H1 (cell line): Measurements from ENCODE around the gene ABL1. TPM values are rescaled to one million over a fixed set of nuclear protein-coding genes. Genes with fewer than 3 reads are reported as not detected.

Experiments
- CTCF ChIA-PET: fragments of 300-600 bp; sonication (Branson Sonifier 250); formaldehyde crosslinking; loops from one replicate; lab custom pipeline; 2021; ENCODE audit not compliant: partially characterized antibody; lab: Charles Lee
- POLR2A ChIA-PET: fragments of 300-600 bp; sonication (Branson Sonifier 250); formaldehyde crosslinking; loops from one replicate; lab custom pipeline; 2021; ENCODE audit warnings: inconsistent platforms; ENCODE audit not compliant: partially characterized antibody; lab: Charles Lee
- DNase-seq, 2 experiments: peaks; one replicate each; pipeline versions ENCODE4 v3.0.0 to v3.0.0-alpha.2; 2010 to 2022; ENCODE audit warnings: low spot score in 2 of 2, low read depth in 1 of 2, mixed read lengths in 1 of 2
- FAIRE-seq: peaks from 2 replicates; lab custom pipeline; 2011; peaks lifted over from hg19 to GRCh38; lab: Jason Lieb, UNC
- H2AFZ ChIP-seq: 2 replicates; pipeline ENCODE4 v1.8.1; 2012; ENCODE audit warnings: low read length, inconsistent platforms
- H2AK5ac ChIP-seq: 2 replicates; pipeline ENCODE4 v1.6.1; 2013; ENCODE audit warnings: low read depth, low read length
- H2BK120ac ChIP-seq: replicated peaks from 2 replicates; pipeline ENCODE3; 2013; ENCODE audit warnings: low read depth, low read length, inconsistent platforms
- H2BK12ac ChIP-seq: 2 replicates; pipeline ENCODE4 v1.6.1; 2013; ENCODE audit warnings: low read depth, low read length
- H2BK15ac ChIP-seq: 2 replicates; pipeline ENCODE4 v1.6.1; 2013; ENCODE audit warnings: low read length
- H2BK20ac ChIP-seq: 2 replicates; pipeline ENCODE4 v1.6.1; 2013; ENCODE audit warnings: low read length
- H2BK5ac ChIP-seq: 2 replicates; pipeline ENCODE4 v1.6.1; 2013; ENCODE audit warnings: low read depth, low read length
- H3K14ac ChIP-seq: 2 replicates; pipeline ENCODE4 v1.6.1; 2013; ENCODE audit warnings: inconsistent platforms; ENCODE audit not compliant: insufficient read length
- H3K18ac ChIP-seq: 2 replicates; pipeline ENCODE4 v1.6.1; 2013; ENCODE audit warnings: low read length; ENCODE audit errors: extremely low read depth
- H3K23ac ChIP-seq: 2 replicates; pipeline ENCODE4 v1.6.1; 2013; ENCODE audit warnings: inconsistent platforms; ENCODE audit not compliant: insufficient read length
- H3K23me2 ChIP-seq: 2 replicates; pipeline ENCODE4 v1.6.1; 2013; ENCODE audit warnings: low read depth, low read length
- H3K27ac ChIP-seq: 2 replicates; pipeline ENCODE4 v1.6.1; 2011; ENCODE audit warnings: low read depth, low read length, inconsistent platforms
- H3K27me3 ChIP-seq, 4 experiments: replicated peaks in 1 of 4; 1 replicate in 1 of 4; 2 replicates in 3 of 4; pipeline versions ENCODE4 v1.6.1 to v1.8.1; 2011 to 2013; ENCODE audit warnings: low read length in 3 of 4, mild to moderate bottlenecking in 3 of 4, inconsistent platforms in 2 of 4, mixed read lengths in 2 of 4, moderate library complexity in 1 of 4; ENCODE audit not compliant: control insufficient read depth in 3 of 4, insufficient read depth in 3 of 4; ENCODE audit errors: extremely low read depth in 1 of 4
- H3K36me3 ChIP-seq, 4 experiments: 2 replicates each; pipeline versions ENCODE4 v1.6.1 to v1.8.1; 2011 to 2013; ENCODE audit warnings: mild to moderate bottlenecking in 4 of 4, low read length in 3 of 4, moderate library complexity in 2 of 4, control low read depth in 1 of 4, inconsistent platforms in 1 of 4; ENCODE audit not compliant: insufficient read depth in 4 of 4, control insufficient read depth in 2 of 4
- H3K4ac ChIP-seq: replicated peaks from 2 replicates; pipeline ENCODE3; 2013; ENCODE audit warnings: low read length, low read depth, mixed read lengths, inconsistent platforms; ENCODE audit not compliant: insufficient read length
- H3K4me1 ChIP-seq, 4 experiments: replicated peaks in 1 of 4; 1 replicate in 1 of 4; 2 replicates in 3 of 4; pipeline versions ENCODE4 v1.6.1 to v1.8.1; 2011 to 2013; ENCODE audit warnings: low read length in 3 of 4, inconsistent platforms in 2 of 4, mixed read lengths in 1 of 4; ENCODE audit not compliant: insufficient read depth in 4 of 4, control insufficient read depth in 3 of 4
- H3K4me2 ChIP-seq, 2 experiments: 2 replicates each; pipeline versions ENCODE4 v1.6.1 to v1.8.1; 2011 to 2013; ENCODE audit warnings: low read depth in 2 of 2, low read length in 2 of 2, control low read depth in 1 of 2, inconsistent platforms in 1 of 2, mild to moderate bottlenecking in 1 of 2; ENCODE audit not compliant: insufficient read depth in 1 of 2
- H3K4me3 ChIP-seq, 4 experiments: fragments of 200-600, 300-600 bp in 1 of 4; sonication (generic), shearing (Covaris generic), sonication (Bioruptor Twin) in 1 of 4; 2 replicates each; pipeline versions ENCODE4 v1.5.1 to v1.8.1; 2011 to 2016; ENCODE audit warnings: low read length in 4 of 4, low read depth in 3 of 4, control low read depth in 2 of 4, inconsistent platforms in 2 of 4, mild to moderate bottlenecking in 2 of 4, mixed read lengths in 1 of 4, moderate library complexity in 1 of 4; ENCODE audit not compliant: insufficient read depth in 2 of 4; ENCODE audit errors: extremely low read depth in 1 of 4
- H3K56ac ChIP-seq: replicated peaks from 2 replicates; pipeline ENCODE3; 2013; ENCODE audit warnings: low read depth, mild to moderate bottlenecking, mixed read lengths, low read length, inconsistent platforms; ENCODE audit not compliant: insufficient read length
- H3K79me1 ChIP-seq: 2 replicates; pipeline ENCODE4 v1.6.1; 2013; ENCODE audit warnings: low read depth, low read length, control low read depth
- H3K79me2 ChIP-seq, 2 experiments: 2 replicates each; pipeline versions ENCODE4 v1.6.1 to v1.8.1; 2012 to 2013; ENCODE audit warnings: low read length in 2 of 2, mild to moderate bottlenecking in 2 of 2, inconsistent platforms in 1 of 2; ENCODE audit not compliant: insufficient read depth in 2 of 2, control insufficient read depth in 1 of 2
- H3K9ac ChIP-seq, 4 experiments: replicated peaks in 1 of 4; 1 replicate in 1 of 4; 2 replicates in 3 of 4; pipeline versions ENCODE4 v1.6.1 to v1.8.1; 2011 to 2013; ENCODE audit warnings: low read depth in 3 of 4, low read length in 3 of 4, control low read depth in 2 of 4, mild to moderate bottlenecking in 2 of 4, moderate library complexity in 2 of 4, inconsistent platforms in 1 of 4; ENCODE audit errors: extremely low read depth in 1 of 4
- H3K9me3 ChIP-seq, 2 experiments: 2 replicates each; pipeline versions ENCODE4 v1.6.1 to v1.8.1; 2012 to 2013; ENCODE audit warnings: mild to moderate bottlenecking in 2 of 2, moderate library complexity in 2 of 2, control low read depth in 1 of 2, inconsistent platforms in 1 of 2, low read depth in 1 of 2, low read length in 1 of 2, mixed read lengths in 1 of 2; ENCODE audit not compliant: insufficient read depth in 2 of 2
- H4K20me1 ChIP-seq, 2 experiments: replicated peaks in 1 of 2; 2 replicates each; pipeline versions ENCODE3 to v1.8.1; 2011 to 2013; ENCODE audit warnings: inconsistent platforms in 2 of 2, low read length in 2 of 2, mild to moderate bottlenecking in 1 of 2; ENCODE audit not compliant: insufficient read depth in 2 of 2, control insufficient read depth in 1 of 2
- H4K5ac ChIP-seq: 2 replicates; pipeline ENCODE4 v1.6.1; 2013; ENCODE audit warnings: low read length, low read depth, mixed read lengths, inconsistent platforms; ENCODE audit not compliant: insufficient read length
- H4K8ac ChIP-seq: 2 replicates; pipeline ENCODE4 v1.8.0; 2013; ENCODE audit warnings: mild to moderate bottlenecking, moderate library complexity, low read length, inconsistent platforms; ENCODE audit not compliant: insufficient read depth; ENCODE audit errors: extremely low read depth
- H4K91ac ChIP-seq: replicated peaks from 2 replicates; pipeline ENCODE3; 2013; ENCODE audit warnings: low read length, mixed read lengths, inconsistent platforms; ENCODE audit not compliant: insufficient read length
- BACH1 ChIP-seq: IDR thresholded peaks from 2 replicates; pipeline ENCODE4 v1.6.1; 2012; ENCODE audit warnings: low read length, improper control_type of control experiment
- CHD1 ChIP-seq: IDR thresholded peaks from 2 replicates; pipeline ENCODE4 v1.6.1; 2012; ENCODE audit warnings: low read depth, low read length, improper control_type of control experiment
- CHD2 ChIP-seq: IDR thresholded peaks from 2 replicates; pipeline ENCODE4 v1.6.1; 2012; ENCODE audit warnings: low read length, improper control_type of control experiment
- CREB1 ChIP-seq: IDR thresholded peaks from 2 replicates; pipeline ENCODE4 v1.6.1; 2012; ENCODE audit warnings: inconsistent platforms
- EP300 ChIP-seq, 2 experiments: IDR thresholded peaks; 1 replicate in 1 of 2; 2 replicates in 1 of 2; pipeline ENCODE4 v1.6.1; 2011 to 2012; ENCODE audit warnings: low read depth in 2 of 2, low read length in 2 of 2, mild to moderate bottlenecking in 2 of 2, borderline replicate concordance in 1 of 2, inconsistent platforms in 1 of 2, moderate library complexity in 1 of 2
- EZH2 ChIP-seq: fragments of 200-600 bp; sonication (generic); IDR thresholded peaks from 2 replicates; pipeline ENCODE4 v1.7.1; 2012; ENCODE audit warnings: low read depth, mild to moderate bottlenecking, moderate library complexity, low read length, inconsistent platforms; ENCODE audit not compliant: severe bottlenecking
- HDAC2 ChIP-seq, 2 experiments: fragments of 300-600 bp in 1 of 2; sonication (generic) in 1 of 2; IDR thresholded peaks; 2 replicates each; pipeline ENCODE4 v1.6.1; 2011 to 2012; ENCODE audit warnings: low read depth in 2 of 2, low read length in 2 of 2, mild to moderate bottlenecking in 2 of 2, moderate library complexity in 2 of 2, borderline replicate concordance in 1 of 2, inconsistent platforms in 1 of 2
- HDAC6 ChIP-seq: IDR thresholded peaks from one replicate; pipeline ENCODE4 v1.7.1; 2012; ENCODE audit warnings: low read depth, mild to moderate bottlenecking, inconsistent platforms, low read length, moderate library complexity
- JUN ChIP-seq: IDR thresholded peaks from 2 replicates; pipeline ENCODE4 v1.6.1; 2011; ENCODE audit warnings: low read depth, mild to moderate bottlenecking, improper control_type of control experiment, low read length
- MAFK ChIP-seq: IDR thresholded peaks from 2 replicates; pipeline ENCODE4 v1.6.1; 2012; ENCODE audit warnings: low read depth, mild to moderate bottlenecking, improper control_type of control experiment, low read length
- POU5F1 ChIP-seq: IDR thresholded peaks from 2 replicates; pipeline ENCODE4 v1.6.1; 2011; ENCODE audit warnings: low read depth, mild to moderate bottlenecking, low read length, moderate library complexity
- RBBP5 ChIP-seq: IDR thresholded peaks from 2 replicates; pipeline ENCODE4 v1.7.1; 2012; ENCODE audit warnings: low read depth, mild to moderate bottlenecking, inconsistent platforms, low read length, moderate library complexity, borderline replicate concordance
- SUZ12 ChIP-seq: fragments of 200-600 bp; sonication (generic); IDR thresholded peaks from 2 replicates; pipeline ENCODE4 v1.6.1; 2012; ENCODE audit warnings: mild to moderate bottlenecking, inconsistent platforms, low read length, moderate library complexity, mixed read lengths
- TAF7 ChIP-seq: optimal IDR thresholded peaks from 2 replicates; pipeline ENCODE3; 2011; ENCODE audit warnings: low read depth, mild to moderate bottlenecking, inconsistent platforms, low read length, moderate library complexity, borderline replicate concordance
- TBP ChIP-seq: IDR thresholded peaks from 2 replicates; pipeline ENCODE4 v1.6.1; 2011; ENCODE audit warnings: low read depth, low read length, improper control_type of control experiment
- WGBS, 2 experiments: shearing (Covaris generic) in 1 of 2; methylation state at CpG; one replicate each; pipeline versions ENCODE4 v1.1.6 to v1.1.7; 2013 to 2015; ENCODE audit warnings: low lambda C conversion rate in 2 of 2, mixed read lengths in 2 of 2, inconsistent platforms in 1 of 2, low coverage in 1 of 2, missing lambda C conversion rate in 1 of 2; ENCODE audit not compliant: insufficient replicate concordance in 2 of 2, insufficient coverage in 1 of 2, insufficient read length in 1 of 2; ENCODE audit errors: extremely low coverage in 1 of 2, missing lambda C conversion rate in 1 of 2; 5-methylcytosine and 5-hydroxymethylcytosine counted together
- polyA plus RNA-seq, 7 experiments: library from polyadenylated mRNA; depleted of rRNA in 3 of 7; stranded (reverse) in 5 of 7; unstranded in 2 of 7; fragments of >200 nt in 5 of 7; fragments of 200-250 nt in 2 of 7; gene quantifications; 1 replicate in 5 of 7; 2 replicates in 1 of 7; 4 replicates in 1 of 7; pipeline versions ENCODE4 v1.2.1 to v1.2.3, GENCODE V29; 2011 to 2013; ENCODE audit warnings: missing spikeins in 2 of 7, mixed read lengths in 2 of 7
- total RNA-seq: library from RNA; stranded (reverse); fragmentation: NEBNext Ultra II Directional; extraction: Animal tissue kit (Norgen Biotek cat#: 25700); gene quantifications from 2 replicates; pipeline ENCODE4 v1.2.1, GENCODE V29; 2021

Gene ABL1
- total and polyA plus RNA-seq, 2 of the 8 experiments (the other 6 are each of a cell fraction or from before 2014, with no cell fraction given): 35.3 to 104 TPM

DNA sequence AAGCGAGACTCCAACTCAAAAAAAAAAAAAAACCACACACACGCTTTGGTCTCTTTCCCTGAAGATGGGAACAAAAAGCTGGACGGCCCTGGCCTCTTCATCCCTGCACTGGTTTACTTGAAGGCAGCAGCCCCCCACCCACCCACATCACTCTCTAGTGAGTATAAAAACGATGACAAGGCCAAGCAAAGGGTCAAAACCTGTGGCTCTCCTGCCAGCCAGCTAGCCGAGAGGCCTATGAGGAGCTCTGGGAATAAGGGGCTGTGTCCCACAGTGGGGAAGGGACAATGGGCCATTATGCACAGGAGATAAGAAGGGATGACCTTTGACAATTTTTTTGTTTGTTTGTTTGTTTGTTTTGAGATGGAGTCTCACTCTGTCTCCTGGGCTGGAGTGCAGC, 48.4 kb downstream of the ABL1 start:
- WGBS, 2 experiments: 90% methylated on average over 5 of the region's 5 CpGs; no CpG with 5 or more reads in 1 of the 2 experiments
- H2AFZ ChIP-seq: no peak overlapping the region
- H3K4me1 ChIP-seq: no peaks in the 10 kb centered on the region
- H3K27me3 ChIP-seq: no peaks in the 10 kb centered on the region
- no peak overlapping the region for H2BK20ac ChIP-seq
- H3K9me3 ChIP-seq: no peaks in the 10 kb centered on the region
- no peak overlapping the region for H2BK120ac ChIP-seq
- no peak overlapping the region for H2BK12ac ChIP-seq
- H3K56ac ChIP-seq: no peak overlapping the region
- H4K20me1 ChIP-seq: peaks cover 0 to 10% of the 10 kb centered on the region in 2 experiments
- TF ChIP-seq CHD2 (no peak), TBP (no peak), TAF7 (no peak), RBBP5 (no peak), POU5F1 (no peak), HDAC2 (IDR thresholded peaks at IDR 0.05; ENCODE audit: borderline replicate concordance in 1 of 2, low read depth in 2 of 2, low read length in 2 of 2) (no peak), MAFK (no peak), SUZ12 (no peak), HDAC6 (no peak), CHD1 (no peak), CREB1 (no peak), EP300 (IDR thresholded peaks at IDR 0.05; ENCODE audit: borderline replicate concordance in 1 of 2, low read depth in 2 of 2, low read length in 2 of 2) (no peak), BACH1 (no peak), JUN (no peak), EZH2 (no peak)
- no peak overlapping the region for H3K18ac ChIP-seq
- POLR2A ChIA-PET: interaction anchor here (0.6 kb wide), 1 partner anchor 174 kb away, joined by 3 read pairs; no protein-coding TSS in a partner anchor
- H2BK5ac ChIP-seq: no peak overlapping the region
- no peaks in the 10 kb centered on the region for H3K79me2 ChIP-seq
- no peaks in the 10 kb centered on the region for H3K23me2 ChIP-seq
- no peak overlapping the region for H3K27ac ChIP-seq
- H3K9ac ChIP-seq: no peak overlapping the region
- H4K8ac ChIP-seq: no peak overlapping the region
- no peak overlapping the region for H2AK5ac ChIP-seq
- CTCF ChIA-PET: interaction anchor here (0.6 to 5.6 kb wide), 7 partner anchors 13 to 182 kb away, joined by 3 to 29 read pairs (median 4); no protein-coding TSS in a partner anchor
- H3K36me3 ChIP-seq: peaks cover 38 to 90% (median 74%) of the 10 kb centered on the region in 4 experiments
- no peak overlapping the region for H4K91ac ChIP-seq
- DNase-seq (no peak), FAIRE-seq (no peak)
- H4K5ac ChIP-seq: no peak overlapping the region
- no peak overlapping the region for H2BK15ac ChIP-seq
- no peak overlapping the region for H3K4ac ChIP-seq
- no peak overlapping the region for H3K14ac ChIP-seq
- 0 out of 2 replicates have a peak, but pooled peaks cover 3% of the 10 kb centered on the region for H3K79me1 ChIP-seq
- H3K4me2 ChIP-seq: no peak overlapping the region
- no peak overlapping the region for H3K4me3 ChIP-seq
- no peak overlapping the region for H3K23ac ChIP-seq
